GM12872 (cell line): ENCODE measurements around the gene PCDHAC2.
A peak's percentile ranks its signal among the peaks of the same experiment; 100 is the strongest.

ENCODE experiments used
- TF ChIP-seq, protein P1 (sequence below): IDR thresholded peaks from 3 replicates; pipeline ENCODE4 v1.5.1; 2011; ENCODE audit warnings: low read depth, mild to moderate bottlenecking, low read length, moderate library complexity; ENCODE audit not compliant: insufficient read depth

Gene PCDHAC2

DNA sequence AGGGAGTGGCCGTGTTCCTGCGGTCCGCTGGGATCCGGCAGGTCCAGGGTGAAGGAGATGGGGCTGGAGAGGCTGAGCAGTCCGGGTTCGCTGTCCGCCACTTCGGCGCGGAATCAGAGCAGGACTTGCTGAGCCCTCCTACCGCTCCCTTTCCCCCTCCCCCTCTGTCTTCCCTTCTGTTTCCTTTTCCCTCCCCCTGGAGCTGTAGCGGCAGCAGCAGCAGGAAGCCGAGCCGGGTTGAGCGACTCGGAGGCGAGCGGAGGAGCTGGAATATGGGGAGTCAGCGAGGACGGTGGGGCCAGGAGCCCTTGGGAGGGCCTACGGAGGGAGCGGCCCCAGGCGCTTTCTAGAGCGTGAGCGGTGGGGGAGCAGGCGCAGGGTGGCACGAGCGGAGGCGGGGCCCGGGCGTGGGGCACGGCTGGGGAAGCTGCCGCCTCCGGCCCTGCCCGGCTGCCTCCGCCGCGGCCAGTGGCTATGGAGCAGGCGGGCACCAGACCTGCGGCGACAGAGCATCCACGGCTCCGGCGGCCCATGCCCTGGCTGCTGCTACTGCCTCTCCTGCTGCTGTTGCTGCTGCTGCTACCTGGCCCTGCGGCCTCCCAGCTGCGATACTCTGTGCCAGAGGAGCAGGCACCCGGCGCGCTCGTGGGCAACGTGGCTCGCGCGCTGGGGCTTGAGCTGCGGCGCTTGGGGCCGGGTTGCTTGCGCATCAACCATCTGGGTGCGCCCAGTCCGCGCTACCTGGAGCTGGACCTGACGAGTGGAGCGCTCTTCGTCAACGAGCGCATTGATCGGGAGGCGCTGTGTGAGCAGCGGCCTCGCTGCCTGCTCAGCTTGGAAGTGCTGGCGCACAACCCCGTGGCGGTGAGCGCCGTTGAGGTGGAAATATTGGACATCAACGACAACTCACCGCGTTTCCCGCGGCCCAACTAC is at the start of gene PCDHAC2:
TSS of gene PCDHAC2 (plus strand) at position 184 of the 933 bp plus-strand sequence. CDS start at position 475, 291 bp downstream.
- TF ChIP-seq, protein P1, sequence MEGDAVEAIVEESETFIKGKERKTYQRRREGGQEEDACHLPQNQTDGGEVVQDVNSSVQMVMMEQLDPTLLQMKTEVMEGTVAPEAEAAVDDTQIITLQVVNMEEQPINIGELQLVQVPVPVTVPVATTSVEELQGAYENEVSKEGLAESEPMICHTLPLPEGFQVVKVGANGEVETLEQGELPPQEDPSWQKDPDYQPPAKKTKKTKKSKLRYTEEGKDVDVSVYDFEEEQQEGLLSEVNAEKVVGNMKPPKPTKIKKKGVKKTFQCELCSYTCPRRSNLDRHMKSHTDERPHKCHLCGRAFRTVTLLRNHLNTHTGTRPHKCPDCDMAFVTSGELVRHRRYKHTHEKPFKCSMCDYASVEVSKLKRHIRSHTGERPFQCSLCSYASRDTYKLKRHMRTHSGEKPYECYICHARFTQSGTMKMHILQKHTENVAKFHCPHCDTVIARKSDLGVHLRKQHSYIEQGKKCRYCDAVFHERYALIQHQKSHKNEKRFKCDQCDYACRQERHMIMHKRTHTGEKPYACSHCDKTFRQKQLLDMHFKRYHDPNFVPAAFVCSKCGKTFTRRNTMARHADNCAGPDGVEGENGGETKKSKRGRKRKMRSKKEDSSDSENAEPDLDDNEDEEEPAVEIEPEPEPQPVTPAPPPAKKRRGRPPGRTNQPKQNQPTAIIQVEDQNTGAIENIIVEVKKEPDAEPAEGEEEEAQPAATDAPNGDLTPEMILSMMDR = no peak

DNA sequence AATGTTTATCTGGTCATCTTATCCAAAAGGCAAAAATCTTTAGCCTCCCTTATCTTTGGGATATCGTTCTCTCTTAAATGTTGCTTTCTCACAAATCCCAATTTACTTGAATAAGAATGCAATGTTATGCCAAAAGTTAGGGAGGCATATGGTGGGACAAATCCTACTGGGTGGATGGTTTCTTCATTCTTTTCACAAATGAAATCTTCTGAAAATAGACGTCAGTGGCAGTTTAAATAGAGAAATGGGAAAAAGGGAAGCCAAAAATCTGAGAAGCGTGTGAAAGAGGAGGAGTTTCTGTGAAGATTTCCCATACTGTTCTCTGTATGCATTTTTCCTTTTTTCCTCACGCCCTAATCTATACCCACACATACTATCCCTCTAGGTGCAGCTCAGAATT is 42.7 kb upstream of the PCDHAC2 start:
- TF ChIP-seq, protein P1 = no peak

DNA sequence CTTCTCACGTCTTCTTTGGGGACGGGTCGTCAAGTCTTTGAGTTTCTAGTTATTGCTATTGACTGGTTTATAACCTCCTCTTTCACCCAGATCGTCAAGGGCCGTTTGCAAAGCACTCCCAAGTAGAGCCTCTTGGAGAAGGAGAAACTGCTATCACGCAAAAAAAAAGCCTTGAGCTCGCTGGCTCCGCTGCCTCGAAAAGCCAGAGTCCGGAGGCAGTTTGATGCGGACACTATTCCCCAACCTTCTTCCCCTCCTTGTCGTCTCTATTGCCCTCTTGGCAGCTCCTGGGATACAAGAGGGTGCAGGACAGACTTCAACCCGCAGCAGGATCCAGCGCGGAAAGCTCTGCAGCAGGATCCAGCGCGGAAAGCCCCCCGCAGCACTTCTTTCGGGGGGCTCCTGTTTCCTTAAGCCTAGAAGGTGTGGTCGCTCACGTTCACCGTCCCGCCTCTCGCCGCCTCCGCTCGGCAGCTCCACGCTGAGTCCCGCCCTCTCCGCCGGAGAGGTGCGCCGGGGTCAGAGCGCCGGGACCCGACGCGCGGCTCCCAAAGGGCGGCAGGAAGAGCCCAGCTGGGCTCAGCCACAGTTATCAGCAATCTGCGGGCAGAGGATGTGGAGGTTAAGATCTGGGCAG is 40.4 kb upstream of the PCDHAC2 start, which contains the start of gene PCDHAC1:
TSS of gene PCDHAC1 (plus strand) at position 494 of the 637 bp plus-strand sequence. CDS start 594 bp downstream, outside the sequence.
- TF ChIP-seq, protein P1 = no peak

DNA sequence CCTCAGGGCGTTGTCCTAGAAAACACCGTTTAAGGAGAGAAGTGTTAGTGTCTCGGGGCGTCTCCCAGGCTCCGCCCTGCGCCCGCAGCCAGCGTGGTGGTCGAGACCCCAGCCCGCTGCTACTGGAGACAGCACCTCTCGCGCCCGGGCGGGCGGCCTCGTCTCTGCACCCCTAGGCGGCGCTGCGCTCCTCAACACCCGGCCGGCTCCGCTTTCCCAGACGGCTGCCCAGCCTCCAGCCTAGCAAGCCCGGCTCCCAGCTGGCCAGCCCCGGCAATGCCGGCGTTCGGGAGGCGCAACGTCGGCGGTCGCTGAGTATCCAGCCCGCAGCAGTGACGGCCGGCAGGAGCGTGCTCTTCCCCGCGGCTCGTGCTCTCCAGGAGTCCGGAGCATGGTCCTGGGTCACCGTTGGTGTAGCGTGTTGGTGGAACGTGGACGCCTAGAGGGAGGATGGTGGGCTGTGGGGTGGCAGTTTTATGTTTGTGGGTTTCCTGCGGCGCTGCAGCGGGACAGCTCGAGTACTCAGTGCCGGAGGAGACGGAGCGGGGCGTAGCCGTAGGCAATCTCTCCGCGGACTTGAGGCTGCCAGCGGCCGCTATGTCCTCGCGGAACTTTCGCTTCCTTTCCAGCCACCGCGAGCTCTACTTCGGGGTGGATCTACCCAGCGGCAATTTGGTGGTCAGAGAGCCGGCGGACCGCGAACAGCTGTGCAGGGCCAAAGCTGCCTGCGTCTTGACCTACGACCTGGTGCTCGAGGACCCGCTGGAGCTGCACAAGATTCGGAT is 39.6 kb upstream of the PCDHAC2 start:
- TF ChIP-seq, protein P1 = 0 out of 3 replicates have a peak, but pooled peaks have one; percentile 13

GRCh38 chr5:140927228-140927573 is 39.1 kb upstream of the PCDHAC2 start:
- TF ChIP-seq, protein P1 = no peak

- TF ChIP-seq, protein P1 = no peak
Measured at GRCh38 chr5:140934964-140935606, 31.2 kb upstream of the PCDHAC2 start.

DNA sequence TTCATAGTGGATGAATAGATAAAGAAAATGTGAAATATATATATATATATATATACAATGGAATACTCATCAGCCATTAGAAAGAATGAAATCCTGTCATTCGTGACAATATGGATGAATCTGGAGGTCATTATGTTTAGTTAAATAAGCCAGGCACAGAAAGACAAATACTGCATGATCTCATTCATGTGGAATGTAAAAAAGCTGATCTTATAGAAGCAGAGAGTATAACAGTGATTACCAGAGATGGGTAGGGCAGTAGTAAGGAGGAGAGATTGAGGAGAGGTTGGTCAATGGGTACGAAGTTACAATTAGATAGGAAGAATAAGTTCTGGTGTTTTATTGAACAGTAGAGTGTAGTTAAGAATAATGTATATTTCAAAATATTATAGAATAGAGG is 19.7 kb upstream of the PCDHAC2 start:
- TF ChIP-seq, protein P1 = no peak
